GM06990 (cell line): ENCODE results near the gene STUM.

Experiments
- DNase-seq: peaks from one replicate; pipeline ENCODE4 v3.0.0-alpha.2; 2011; ENCODE audit not compliant: insufficient read length; ENCODE audit errors: extremely low read depth
- H3K27me3 ChIP-seq: replicated peaks from 2 replicates; pipeline ENCODE4 v1.6.0; 2011; ENCODE audit warnings: low read length; ENCODE audit not compliant: control insufficient read depth, insufficient read depth
- H3K36me3 ChIP-seq: 2 replicates; pipeline ENCODE4 v1.5.1; 2011; ENCODE audit warnings: low read length; ENCODE audit not compliant: control insufficient read depth, insufficient read depth
- H3K4me3 ChIP-seq: replicated peaks from 2 replicates; pipeline ENCODE4 v1.5.1; 2011; ENCODE audit warnings: low read depth, mild to moderate bottlenecking, control low read depth, low read length
- TF ChIP-seq, protein P1 (sequence below): IDR thresholded peaks from 2 replicates; pipeline ENCODE4 v1.5.1; 2011; ENCODE audit warnings: low read length, control low read depth, mild to moderate bottlenecking, inconsistent platforms; ENCODE audit not compliant: insufficient read depth, poor library complexity, severe bottlenecking

STUM gene

DNA sequence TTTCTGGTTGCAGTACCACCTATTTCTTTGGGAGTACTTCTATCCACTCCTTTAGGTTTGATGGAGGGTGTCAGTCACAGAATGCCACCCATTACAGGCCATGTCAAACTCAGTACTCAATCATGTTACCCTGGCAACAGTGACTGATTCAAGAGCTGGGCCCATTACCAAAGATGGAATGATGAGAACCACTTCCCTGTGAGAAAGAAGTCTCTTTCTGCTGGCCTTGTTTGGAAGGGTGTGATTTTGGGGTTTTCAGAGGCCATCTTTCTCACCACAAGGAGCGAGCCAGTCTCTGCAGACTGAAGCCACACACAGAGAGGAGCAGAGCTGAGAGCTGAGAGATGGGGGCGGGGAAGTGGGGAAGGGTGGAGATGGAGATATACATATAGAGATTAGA is 13.9 kb upstream of the STUM start:
- TF ChIP-seq, protein P1, sequence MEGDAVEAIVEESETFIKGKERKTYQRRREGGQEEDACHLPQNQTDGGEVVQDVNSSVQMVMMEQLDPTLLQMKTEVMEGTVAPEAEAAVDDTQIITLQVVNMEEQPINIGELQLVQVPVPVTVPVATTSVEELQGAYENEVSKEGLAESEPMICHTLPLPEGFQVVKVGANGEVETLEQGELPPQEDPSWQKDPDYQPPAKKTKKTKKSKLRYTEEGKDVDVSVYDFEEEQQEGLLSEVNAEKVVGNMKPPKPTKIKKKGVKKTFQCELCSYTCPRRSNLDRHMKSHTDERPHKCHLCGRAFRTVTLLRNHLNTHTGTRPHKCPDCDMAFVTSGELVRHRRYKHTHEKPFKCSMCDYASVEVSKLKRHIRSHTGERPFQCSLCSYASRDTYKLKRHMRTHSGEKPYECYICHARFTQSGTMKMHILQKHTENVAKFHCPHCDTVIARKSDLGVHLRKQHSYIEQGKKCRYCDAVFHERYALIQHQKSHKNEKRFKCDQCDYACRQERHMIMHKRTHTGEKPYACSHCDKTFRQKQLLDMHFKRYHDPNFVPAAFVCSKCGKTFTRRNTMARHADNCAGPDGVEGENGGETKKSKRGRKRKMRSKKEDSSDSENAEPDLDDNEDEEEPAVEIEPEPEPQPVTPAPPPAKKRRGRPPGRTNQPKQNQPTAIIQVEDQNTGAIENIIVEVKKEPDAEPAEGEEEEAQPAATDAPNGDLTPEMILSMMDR, result no peak
- no peak overlapping the region for H3K4me3 ChIP-seq
- DNase-seq, result no peak
- peaks cover 3% of the 10 kb centered on the region; the same call in 1 of the 2 replicates for H3K27me3 ChIP-seq
- H3K36me3 ChIP-seq, result no peaks in the 10 kb centered on the region

DNA sequence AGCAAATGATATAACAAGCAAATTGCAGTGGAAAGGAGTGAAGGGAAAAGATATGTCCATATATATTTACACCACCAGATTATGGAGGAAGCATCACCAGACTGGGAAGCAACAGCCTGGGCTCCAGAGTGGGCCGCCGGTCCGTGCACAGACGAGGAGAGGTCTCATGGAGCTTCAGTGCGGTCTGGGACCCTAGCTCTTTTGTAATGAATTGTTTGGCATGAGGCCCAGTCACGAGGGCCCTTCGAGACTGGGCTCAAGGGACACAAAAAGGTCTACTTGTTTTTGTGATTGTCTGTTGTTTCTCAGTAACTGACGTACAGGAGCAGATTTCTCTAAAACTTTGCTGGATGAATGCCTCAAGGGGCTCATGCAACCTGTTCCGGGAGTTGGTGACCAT is 12.9 kb upstream of the STUM start:
- H3K4me3 ChIP-seq, result no peak overlapping the region
- peaks cover 1% of the 10 kb centered on the region; the same call in 1 of the 2 replicates for H3K27me3 ChIP-seq
- no peaks in the 10 kb centered on the region for H3K36me3 ChIP-seq
- TF ChIP-seq, protein P1, result no peak
- DNase-seq, result no peak

DNA sequence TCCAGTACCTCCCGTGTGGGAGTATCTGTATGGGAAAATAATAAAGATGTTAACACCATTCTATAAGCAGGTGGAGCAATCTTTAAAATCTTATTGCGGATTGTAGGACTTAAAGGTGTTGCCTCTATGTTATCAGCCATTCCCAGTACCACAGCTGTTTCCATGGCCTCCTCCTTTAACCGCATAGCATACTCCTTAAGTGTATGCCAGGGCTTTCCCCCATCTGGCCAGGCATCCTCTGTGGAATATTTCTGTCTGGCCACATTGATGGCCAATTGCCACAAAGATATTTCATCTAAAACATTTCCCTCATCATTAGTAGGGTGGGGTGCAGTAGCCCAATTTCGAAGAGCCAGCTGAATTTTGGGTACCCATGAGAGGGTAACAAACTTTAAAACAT is 7.3 kb upstream of the STUM start:
- DNase-seq, result no peak

DNA sequence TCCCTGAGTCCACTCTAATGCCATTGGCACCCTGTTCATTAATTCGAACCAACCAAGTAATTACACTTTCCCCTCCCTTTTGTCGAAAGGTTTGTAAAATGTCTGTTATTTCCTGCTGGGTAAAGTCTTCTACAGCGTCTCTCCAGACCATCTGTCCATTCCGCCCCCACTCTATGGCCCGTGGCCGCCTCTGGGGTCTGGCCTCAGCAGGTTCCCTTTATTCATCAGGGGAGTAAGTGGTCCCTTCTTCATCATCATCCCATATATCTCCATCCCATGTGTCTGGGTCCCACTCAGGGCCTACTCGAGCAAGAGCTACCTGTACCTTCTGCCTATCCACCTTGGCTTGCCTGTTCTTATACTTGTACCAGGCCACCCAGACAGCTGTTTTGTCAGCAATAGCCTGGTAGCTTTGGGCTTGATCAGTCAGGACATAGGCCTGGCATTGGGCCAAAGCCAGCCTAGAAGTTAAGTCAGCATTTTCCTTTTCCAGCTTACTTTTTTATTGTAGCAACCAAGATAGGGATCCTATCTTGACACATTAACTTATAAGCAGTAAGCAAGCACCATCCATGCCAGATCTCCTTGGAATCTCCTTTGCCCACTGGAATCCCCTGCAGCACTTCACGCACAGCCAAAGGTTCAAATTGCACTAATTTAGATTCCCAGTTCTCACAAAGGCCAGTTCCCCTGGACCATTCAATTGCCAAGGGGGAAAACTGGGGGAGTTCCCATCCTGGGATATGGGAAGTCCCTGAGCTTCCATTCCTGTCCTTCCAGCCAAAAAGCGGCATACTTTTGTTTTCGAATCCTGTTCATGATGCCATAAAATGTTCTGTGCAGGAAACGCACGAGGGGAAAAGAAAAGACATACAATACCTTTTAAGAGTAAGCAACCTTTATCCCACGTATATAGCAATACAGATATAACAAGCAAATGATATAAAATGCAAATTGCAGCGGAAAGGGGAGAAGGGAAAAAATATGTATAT is 6.6 kb upstream of the STUM start:
- TF ChIP-seq, protein P1, result no peak
- Histone ChIP-seq H3K27me3 (no peaks in the 10 kb centered on the region; the same call in 1 of the 2 replicates), H3K36me3 (no peaks in the 10 kb centered on the region), H3K4me3 (no peak overlapping the region)
- no peak for DNase-seq

More for the DNA sequence above, 7.3 kb upstream of the STUM start:
- TF ChIP-seq, protein P1, result no peak
- no peaks in the 10 kb centered on the region for H3K36me3 ChIP-seq
- no peak overlapping the region for H3K4me3 ChIP-seq
- H3K27me3 ChIP-seq, result no peaks in the 10 kb centered on the region; the same call in 1 of the 2 replicates

DNA sequence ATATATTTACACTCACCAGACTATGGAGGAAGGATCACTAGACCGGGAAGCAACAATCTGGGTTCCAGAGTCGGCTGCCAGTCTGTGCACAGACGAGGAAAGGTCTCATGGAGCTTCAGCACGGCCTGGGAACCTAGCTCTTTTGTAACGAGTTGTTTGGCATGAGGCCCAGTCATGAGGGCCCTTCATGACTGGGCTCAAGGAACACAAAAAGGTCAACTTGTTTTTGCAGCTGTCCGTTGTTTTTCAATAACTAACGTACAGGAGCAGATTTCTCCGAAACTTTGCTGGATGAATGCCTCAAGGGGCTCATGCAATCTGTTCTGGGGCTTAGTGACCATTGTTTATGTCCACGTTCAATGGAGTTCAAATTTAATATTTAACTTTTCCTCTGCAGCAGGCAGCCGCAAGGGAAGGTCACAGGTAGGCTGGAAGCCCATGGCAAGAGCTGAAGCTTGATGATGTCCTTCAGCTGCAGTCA is 5.9 kb upstream of the STUM start:
- Histone ChIP-seq H3K27me3 (no peaks in the 10 kb centered on the region; the same call in 1 of the 2 replicates), H3K36me3 (no peaks in the 10 kb centered on the region), H3K4me3 (no peak overlapping the region)
- TF ChIP-seq, protein P1, result no peak
- no peak for DNase-seq
